Lower lobe of right lung (tissue), 2 donors: ENCODE measurements around the gene RSL1D1. TPM values are rescaled to one million over a fixed set of nuclear protein-coding genes. Genes with fewer than 3 reads are reported as not detected.

ENCODE experiments used
- ATAC-seq, 2 donors: fragments of 200-7000 bp; cut with Tn5 transposase; one replicate each; pipeline ENCODE4 v1.9.1; 2020 to 2022; ENCODE audit warnings: mild to moderate bottlenecking in 2 of 2, moderate library complexity in 2 of 2
- DNase-seq: peaks from one replicate; pipeline ENCODE4 v3.0.0-alpha.2; 2020
- H3K27ac ChIP-seq: fragments of 200-600 bp; one replicate; pipeline ENCODE4 v1.8.0; 2022
- H3K27me3 ChIP-seq: fragments of 200-600 bp; one replicate; pipeline ENCODE4 v1.8.0; 2022; ENCODE audit warnings: low read depth
- H3K36me3 ChIP-seq: fragments of 200-600 bp; one replicate; pipeline ENCODE4 v1.8.0; 2022; ENCODE audit warnings: mild to moderate bottlenecking
- H3K4me1 ChIP-seq: fragments of 200-600 bp; one replicate; pipeline ENCODE4 v1.8.0; 2022
- H3K4me3 ChIP-seq: fragments of 200-600 bp; one replicate; pipeline ENCODE4 v1.8.0; 2022; ENCODE audit warnings: mild to moderate bottlenecking
- H3K9me3 ChIP-seq: fragments of 200-600 bp; one replicate; pipeline ENCODE4 v1.8.0; 2022
- intact Hi-C: fragments of 100-400 bp; cut with DNase I; formaldehyde crosslinking; loops from one replicate; pipeline ENCODE4 v1.11.0; 2022
- total RNA-seq: library from RNA; stranded (reverse); fragmentation: NEBNext Ultra II Directional; extraction: Animal tissue kit (Norgen Biotek cat#: 25700); gene quantifications from one replicate; pipeline ENCODE4 v1.2.1, GENCODE V29; 2021
- TF ChIP-seq, protein P1 (sequence below): fragments of 200-600 bp; IDR thresholded peaks from one replicate; pipeline ENCODE4 v1.8.0; 2022; ENCODE audit warnings: antibody characterized with exemption, mild to moderate bottlenecking
- donor health status: DM: no; HTN: yes; CAD: no; lungs with severe emphysema.

RSL1D1 gene
- total RNA-seq, 1 donor from 2014 or later: 133 TPM

GRCh38 chr16:11876306-11876705 lies 25.0 kb upstream of the RSL1D1 start:
- TF ChIP-seq, protein P1, sequence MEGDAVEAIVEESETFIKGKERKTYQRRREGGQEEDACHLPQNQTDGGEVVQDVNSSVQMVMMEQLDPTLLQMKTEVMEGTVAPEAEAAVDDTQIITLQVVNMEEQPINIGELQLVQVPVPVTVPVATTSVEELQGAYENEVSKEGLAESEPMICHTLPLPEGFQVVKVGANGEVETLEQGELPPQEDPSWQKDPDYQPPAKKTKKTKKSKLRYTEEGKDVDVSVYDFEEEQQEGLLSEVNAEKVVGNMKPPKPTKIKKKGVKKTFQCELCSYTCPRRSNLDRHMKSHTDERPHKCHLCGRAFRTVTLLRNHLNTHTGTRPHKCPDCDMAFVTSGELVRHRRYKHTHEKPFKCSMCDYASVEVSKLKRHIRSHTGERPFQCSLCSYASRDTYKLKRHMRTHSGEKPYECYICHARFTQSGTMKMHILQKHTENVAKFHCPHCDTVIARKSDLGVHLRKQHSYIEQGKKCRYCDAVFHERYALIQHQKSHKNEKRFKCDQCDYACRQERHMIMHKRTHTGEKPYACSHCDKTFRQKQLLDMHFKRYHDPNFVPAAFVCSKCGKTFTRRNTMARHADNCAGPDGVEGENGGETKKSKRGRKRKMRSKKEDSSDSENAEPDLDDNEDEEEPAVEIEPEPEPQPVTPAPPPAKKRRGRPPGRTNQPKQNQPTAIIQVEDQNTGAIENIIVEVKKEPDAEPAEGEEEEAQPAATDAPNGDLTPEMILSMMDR: no peak
- no peak overlapping the region for H3K27ac ChIP-seq
- ATAC-seq (no peak), DNase-seq (no peak)
- H3K4me1 ChIP-seq: peaks cover 4% of the 10 kb centered on the region
- intact Hi-C loops: no loop called here
- H3K27me3 ChIP-seq: no peaks in the 10 kb centered on the region
- H3K9me3 ChIP-seq: no peaks in the 10 kb centered on the region
- no peak overlapping the region for H3K4me3 ChIP-seq
- peaks cover 95% of the 10 kb centered on the region for H3K36me3 ChIP-seq

DNA sequence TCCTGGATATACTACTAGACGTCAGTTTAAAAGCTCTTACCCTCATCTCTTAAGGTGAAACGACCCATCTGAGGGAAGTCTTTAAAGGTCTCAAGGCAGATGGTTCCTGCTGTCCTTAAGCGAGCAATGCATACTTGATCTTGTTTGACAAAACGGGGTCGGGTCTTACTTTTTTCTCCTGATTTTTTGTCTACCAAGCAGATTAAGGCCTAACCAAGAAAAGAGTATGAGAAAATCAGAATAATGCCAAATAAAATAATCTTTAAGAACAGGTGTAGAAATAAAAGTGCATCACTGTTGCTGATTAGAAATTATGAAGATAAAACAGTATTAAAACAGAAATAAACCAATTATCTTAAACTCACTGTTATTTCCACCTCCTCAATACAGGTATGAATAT lies 24.4 kb upstream of the RSL1D1 start:
- no peak for DNase-seq
- intact Hi-C loops: no loop called here
- no peaks in the 10 kb centered on the region for H3K27me3 ChIP-seq
- H3K4me3 ChIP-seq: no peak overlapping the region
- no peak for ATAC-seq
- H3K36me3 ChIP-seq: peaks cover 89% of the 10 kb centered on the region
- no peak overlapping the region for H3K27ac ChIP-seq
- peaks cover 9% of the 10 kb centered on the region for H3K4me1 ChIP-seq
- no peaks in the 10 kb centered on the region for H3K9me3 ChIP-seq
- TF ChIP-seq, protein P1: no peak

DNA sequence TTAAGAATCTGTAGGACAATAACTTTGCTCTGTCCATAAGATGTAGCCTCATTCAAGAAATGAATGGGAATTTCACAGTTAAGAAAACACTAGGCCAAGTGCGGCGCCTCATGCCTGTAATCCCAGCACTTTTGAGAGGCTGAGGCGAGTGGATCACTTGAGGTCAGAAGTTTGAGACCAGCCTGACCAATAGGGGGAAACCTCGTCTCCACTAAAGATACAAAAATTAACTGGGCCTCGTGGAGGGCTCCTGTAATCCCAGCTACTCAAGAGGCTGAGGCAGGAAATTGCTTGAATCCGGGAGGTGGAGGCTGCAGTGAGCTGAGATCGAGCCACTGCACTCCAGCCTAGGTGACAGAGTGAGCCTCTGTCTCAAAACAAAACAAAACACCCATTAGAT lies 19.9 kb upstream of the RSL1D1 start:
- no peak overlapping the region for H3K4me3 ChIP-seq
- no peak overlapping the region for H3K27ac ChIP-seq
- TF ChIP-seq, protein P1: no peak
- DNase-seq: no peak
- peak; percentile 45 to 58 for ATAC-seq
- no peaks in the 10 kb centered on the region for H3K27me3 ChIP-seq
- H3K36me3 ChIP-seq: peaks cover 63% of the 10 kb centered on the region
- H3K4me1 ChIP-seq: peaks cover 14% of the 10 kb centered on the region
- no peaks in the 10 kb centered on the region for H3K9me3 ChIP-seq
- intact Hi-C loops: no loop called here

- Histone ChIP-seq H3K27me3 (no peaks in the 10 kb centered on the region), H3K27ac (no peak overlapping the region), H3K4me1 (peaks cover 14% of the 10 kb centered on the region), H3K9me3 (no peaks in the 10 kb centered on the region), H3K36me3 (peaks cover 55% of the 10 kb centered on the region), H3K4me3 (no peak overlapping the region)
- intact Hi-C loops: no loop called here
- DNase-seq (no peak), ATAC-seq (no peak)
- TF ChIP-seq, protein P1: no peak
These were observed 19.1 kb upstream of the RSL1D1 start for GRCh38 chr16:11870399-11870798.

- H3K4me3 ChIP-seq: no peak overlapping the region
- no peaks in the 10 kb centered on the region for H3K9me3 ChIP-seq
- intact Hi-C loops: no loop called here
- DNase-seq (no peak), ATAC-seq (no peak)
- peaks cover 14% of the 10 kb centered on the region for H3K4me1 ChIP-seq
- peaks cover 47% of the 10 kb centered on the region for H3K36me3 ChIP-seq
- no peaks in the 10 kb centered on the region for H3K27me3 ChIP-seq
- TF ChIP-seq, protein P1: no peak
- H3K27ac ChIP-seq: no peak overlapping the region
These were observed 18.2 kb upstream of the RSL1D1 start for GRCh38 chr16:11869353-11870228.
